T-helper 2 cell treated with Interferon-gamma antibody and Interleukin-4, amounts not matched to agents 100 ng/mL and 5 ng/mL, for 36 hours (primary cell): Measurements from ENCODE around the gene HSF4. TPM values are rescaled to one million over a fixed set of nuclear protein-coding genes. Genes with fewer than 3 reads are reported as not detected.

Experiments
- intact Hi-C: fragments of 100-400 bp; cut with micrococcal nuclease; formaldehyde crosslinking; loops from one replicate; pipeline ENCODE4 v1.15.1; 2023
- total RNA-seq: library from RNA; stranded (reverse); gene quantifications from 2 replicates; pipeline ENCODE4 v1.2.3, GENCODE V29; 2022

HSF4 gene
- total RNA-seq, 1 donor from 2014 or later: 43.9 TPM

DNA sequence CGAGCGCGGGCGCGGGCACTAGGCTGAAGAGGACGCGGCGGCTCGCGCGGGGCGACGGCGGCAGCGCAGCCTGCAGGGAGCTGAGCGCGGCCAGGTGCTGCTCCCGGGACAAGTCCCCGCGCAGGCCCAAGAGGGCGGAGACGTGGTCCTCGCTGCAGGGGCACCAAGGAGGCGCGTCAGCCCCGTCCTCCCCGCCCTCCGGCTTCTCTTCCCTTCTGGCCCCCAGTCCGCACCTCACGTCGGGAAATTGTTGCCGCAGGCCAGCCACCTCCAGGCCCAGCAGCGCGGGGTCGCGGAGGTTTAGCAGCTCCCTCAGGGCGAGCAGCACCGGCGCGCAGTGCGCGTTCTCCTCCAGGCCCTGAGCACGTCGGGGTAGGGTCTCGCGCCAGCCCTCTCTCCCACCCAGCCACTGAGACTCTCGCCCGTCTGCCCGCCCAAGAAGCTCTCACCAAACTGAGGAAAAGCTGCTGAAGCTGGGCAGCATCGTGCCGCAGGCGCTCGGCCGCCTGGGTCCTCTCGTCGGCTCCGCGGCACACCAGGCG is 20.0 kb downstream of the HSF4 start:
- intact Hi-C loops: loop anchor here (2.0 kb wide), 3 partner anchors 42 to 238 kb away; partner anchors contain the start of genes FHOD1 and TMEM208

DNA sequence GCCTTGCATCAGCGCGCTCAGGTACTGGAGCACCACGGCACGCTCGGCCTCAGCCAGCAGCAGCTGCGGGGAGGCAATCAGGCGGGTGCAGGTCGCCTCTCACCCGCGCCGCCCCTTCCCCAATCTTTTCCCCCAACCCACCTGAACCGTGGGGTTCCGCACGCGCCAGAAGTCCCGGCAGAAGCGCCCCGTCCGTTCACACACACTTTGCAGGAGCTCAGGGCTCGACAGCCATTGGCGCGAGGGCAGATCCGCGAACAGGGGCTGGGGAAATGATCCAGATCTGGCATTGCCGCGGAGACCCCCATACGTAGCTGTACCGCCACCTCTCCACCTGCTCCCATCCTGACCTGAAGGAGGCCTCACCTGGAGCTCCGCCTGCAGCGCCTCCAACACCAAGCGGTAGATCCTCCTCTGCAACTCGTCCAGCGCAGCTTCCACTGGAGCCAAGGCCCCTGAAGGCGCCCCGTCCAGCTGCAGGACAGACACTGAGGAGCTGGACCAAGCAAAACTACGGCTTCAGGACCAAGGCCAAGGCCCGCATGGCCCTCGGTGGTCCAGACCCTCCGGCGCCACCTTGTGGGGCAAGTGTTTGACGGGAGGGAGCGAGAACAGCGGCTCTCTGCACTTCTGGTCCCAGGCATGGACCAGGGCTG is 20.6 kb downstream of the HSF4 start:
- intact Hi-C loops: loop anchor here (1.0 to 2.0 kb wide), 6 partner anchors 42 to 238 kb away; partner anchors contain the start of genes FHOD1 and TMEM208

DNA sequence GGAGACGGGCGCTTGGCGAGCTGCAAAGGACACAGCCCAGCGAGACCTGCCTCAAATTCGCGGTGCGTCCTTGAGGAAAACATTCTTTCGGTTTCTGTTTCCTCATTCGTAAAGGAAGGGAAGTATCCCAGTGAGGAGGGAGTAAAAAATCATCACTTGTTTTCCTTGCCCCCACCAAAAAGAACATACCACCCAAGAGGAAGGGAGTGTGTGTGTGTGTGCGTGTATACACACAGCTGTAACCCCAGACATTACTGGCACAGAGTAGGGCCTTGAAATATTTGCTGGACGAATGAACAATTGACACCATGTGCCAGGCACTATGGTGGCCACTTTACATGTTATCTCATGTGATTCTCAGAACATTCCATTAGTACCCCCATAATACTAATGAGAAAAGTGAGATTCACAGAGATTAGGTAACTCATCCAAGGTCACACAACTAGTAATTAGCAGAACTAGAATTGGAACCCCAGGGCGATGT is 21.1 kb downstream of the HSF4 start:
- intact Hi-C loops: loop anchor here (1.0 to 2.0 kb wide), 6 partner anchors 41 to 239 kb away; partner anchors contain the start of genes FHOD1 and TMEM208

DNA sequence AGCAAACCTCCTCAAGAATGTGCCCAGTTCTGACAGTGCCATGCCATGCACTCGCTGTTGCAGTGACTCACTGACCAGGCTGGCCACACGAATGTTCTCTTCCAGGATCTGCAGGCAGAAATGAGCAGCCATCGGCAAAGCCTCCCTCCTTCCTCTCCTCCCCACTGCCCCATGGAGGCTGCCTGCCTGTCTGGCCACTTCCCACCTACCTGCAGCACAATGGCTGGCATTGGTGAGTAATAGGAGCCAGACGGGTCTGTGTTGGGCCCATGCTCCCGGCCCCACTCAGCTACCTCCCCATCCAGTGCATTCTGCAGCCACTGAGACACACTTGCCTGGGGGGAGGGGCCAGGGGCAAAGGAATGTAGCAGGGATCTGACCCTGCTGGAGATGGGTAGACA is 22.0 kb downstream of the HSF4 start:
- intact Hi-C loops: no loop called here

DNA sequence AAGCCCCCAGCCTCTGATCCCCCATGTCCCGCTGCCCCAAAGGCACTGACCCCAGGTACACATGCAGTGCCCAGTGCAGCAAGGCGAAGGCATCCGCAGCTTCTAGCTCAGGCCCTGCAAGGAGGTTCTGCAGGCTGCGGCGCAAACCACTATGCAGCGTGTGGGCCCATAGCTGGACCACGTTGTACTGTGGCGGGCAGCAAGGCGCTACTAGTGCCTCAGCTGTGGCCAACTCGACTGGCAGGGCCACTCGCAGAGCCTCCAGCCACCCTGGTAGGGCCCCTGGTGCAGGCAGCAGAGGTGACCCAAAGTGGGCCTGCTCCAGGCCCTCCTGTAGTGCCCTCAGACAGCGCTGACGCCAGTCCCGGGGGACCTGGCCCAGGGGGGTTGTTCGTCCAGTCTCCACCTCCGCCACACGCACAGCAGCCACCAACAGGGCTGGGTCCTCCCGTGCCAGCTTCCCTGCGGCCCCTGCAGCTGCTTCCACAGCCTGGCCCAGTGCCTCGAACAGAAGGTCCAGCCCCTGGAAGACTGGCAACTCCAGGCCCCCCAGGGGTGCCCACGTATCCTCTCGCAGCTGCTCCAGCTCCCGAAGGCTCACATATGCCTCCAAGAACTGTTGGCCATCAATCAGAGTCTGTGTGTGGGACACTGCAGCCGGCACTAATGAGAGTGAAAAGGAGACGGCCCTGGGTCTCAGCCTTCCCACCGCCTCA is 22.8 kb downstream of the HSF4 start:
- intact Hi-C loops: no loop called here

DNA sequence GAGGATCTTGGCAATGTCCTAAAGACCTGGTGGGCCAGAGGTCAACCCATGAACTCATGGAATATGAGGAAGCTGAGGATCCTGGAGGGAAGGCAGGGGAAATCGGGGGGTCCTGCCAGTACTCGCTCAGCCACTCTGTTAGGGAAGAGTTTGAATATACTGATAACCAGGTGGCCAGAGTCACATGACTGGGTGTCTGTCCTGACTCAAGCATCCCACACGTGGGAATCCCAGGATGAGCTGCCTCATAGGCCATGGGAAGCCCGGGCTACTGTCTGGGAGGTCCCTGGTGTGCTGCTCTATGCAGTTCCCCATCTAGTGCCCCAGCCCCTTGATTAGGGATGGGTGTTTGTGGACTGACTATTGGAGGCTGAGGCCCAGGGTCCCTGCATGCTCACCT is 23.8 kb downstream of the HSF4 start:
- intact Hi-C loops: no loop called here

DNA sequence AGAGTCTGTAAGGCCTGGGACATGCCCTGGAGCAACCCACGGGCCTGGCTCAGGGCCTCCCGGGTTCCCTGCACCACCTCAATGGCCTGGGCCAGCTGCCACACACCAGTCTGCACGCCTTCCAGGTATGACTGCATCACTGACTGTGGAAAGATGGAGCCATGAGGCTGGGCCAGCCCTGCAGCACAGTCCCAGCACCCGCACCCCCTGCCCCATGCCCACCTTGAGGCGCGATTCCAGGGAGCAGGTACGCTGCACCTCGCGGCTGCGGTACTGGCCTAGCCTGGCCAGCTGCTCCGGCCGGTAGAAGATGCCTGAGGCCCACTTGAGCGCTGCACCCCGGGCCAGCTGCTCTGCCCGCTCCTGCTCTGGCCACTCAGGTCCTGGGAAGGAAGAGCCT is 24.3 kb downstream of the HSF4 start:
- intact Hi-C loops: no loop called here

DNA sequence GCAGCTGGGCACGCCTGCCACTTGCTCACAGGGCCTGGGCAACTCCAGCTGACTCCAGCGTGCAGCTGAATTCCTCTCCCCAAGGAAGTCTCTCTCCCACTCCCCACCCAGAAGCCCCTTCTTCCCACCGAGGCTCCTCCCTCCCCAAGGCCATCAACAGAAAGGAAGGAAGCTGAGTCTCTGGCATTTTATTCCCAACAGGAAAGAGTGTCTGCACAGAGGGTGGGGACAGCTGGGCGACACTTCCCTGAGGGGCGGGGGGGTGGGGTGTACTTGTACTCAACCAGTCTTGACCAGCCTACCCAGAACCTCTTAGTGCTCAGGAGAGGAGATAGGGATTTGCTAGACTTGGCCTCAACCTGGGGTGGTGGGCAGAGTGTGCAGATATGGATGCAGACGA is 25.5 kb downstream of the HSF4 start, which contains the start of gene EXOC3L1:
Gene EXOC3L1, minus strand, starts transcription at position 96 of the 400 bp plus-strand sequence. CDS start 460 bp downstream, outside the sequence.
- intact Hi-C loops: no loop called here

DNA sequence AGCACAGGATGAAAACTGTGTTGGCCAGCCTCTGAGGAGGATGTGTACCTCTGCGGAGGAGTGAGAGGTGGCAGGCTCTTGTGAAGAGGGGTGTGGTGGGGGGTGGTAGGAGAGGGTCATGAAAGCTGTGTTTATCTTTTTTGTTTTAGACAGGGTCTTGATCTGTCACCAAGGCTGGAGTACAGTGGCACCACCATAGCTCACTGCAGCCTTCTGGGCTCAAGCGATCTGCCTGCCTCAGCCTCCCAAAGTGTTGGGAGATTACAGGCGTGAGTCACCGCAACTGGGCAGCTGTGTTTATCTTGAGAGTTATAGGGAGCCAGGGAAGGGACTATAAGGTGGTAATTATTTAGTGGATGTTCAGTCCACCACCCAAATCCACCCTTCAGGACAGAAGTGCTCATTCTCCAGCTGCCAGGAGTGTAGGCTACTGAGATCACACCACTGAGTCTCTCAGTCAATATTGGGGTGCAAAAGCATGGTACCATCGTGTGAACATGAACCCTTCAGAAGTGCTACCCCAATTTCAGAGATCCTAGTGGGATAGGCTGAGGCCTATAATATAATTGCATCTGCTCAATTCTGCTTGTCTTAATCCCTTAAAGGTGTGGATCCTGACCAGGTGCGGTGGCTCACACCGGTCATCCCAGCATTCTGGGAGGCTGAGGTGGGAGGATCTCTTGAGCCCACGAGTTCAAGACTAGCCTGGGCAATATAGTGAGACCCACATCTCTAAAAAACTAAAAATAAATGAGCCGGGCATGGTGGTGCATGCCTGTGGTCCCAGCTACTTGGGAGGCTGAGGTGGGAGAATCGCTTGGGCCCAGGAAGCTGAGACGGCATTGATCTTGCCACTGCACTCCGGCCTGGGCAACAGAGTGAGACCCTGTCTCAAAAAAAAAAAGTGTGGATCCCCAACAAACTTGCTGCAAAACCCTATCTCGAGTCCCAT is 26.2 kb downstream of the HSF4 start:
- intact Hi-C loops: no loop called here

DNA sequence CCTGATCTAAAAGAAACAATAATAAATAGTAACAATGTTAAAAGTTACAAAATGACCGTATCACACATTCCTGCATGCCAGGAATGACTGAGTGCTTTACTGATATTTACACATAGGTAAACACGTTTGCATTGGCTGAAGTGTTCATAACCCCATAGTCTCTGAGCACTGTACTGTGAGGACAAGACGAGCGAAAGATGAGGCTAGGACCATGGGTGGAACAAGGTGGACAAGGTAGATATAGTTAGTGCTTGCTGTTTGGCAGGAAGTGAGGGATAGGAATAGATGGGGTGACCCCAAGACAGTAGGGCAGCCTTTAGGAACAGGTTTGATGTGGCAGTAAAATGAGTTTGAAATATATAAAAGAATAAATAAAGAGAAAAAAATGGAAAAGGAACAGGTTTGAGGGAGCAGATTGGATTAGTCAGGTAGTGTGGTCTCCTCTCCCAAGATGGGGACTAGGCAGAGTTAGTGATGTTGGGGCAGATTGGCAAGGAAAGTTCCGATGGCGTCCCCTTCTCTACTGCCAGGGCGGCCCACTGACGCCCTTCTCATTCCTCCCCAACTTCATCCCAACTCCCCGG is 27.0 kb downstream of the HSF4 start:
- intact Hi-C loops: no loop called here

DNA sequence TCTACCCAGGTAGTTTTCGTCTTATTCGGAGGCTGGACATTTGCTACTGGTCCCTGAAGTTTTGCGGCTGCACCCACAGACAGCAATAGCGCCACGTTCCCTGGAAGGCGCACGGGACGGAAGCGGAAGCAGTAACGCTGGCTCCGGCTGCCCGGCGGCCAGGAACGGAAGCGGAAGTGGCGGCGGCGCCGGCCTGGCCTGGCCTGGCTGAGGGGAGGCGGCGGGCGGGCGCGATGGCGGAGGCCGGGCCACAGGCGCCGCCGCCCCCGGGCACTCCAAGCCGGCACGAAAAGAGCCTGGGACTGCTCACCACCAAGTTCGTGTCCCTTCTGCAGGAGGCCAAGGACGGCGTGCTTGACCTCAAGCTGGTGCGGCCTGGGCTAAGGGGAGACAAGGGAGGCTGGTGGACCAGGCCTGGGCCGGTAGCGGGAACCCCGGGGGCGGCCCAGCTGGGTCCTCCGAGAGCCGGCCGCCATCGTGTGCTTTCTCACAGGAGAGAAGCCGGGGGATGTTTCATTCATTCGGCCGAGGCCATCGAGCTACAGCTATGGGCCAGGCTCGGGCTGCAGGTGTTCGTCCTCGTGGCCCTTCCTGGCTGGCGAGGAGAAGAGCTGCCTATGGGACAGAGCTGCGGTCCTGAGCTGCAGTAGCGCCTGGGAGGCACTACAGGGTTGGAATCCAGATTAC is 27.6 kb downstream of the HSF4 start, which contains the start of gene E2F4:
Gene E2F4, plus strand, starts transcription at position 161 of the 687 bp plus-strand sequence. Its CDS starts 73 bp downstream, at position 234.
- intact Hi-C loops: loop anchor here (1.0 to 2.0 kb wide), 2 partner anchors 35 to 52 kb away; partner anchors contain the start of gene TMEM208

DNA sequence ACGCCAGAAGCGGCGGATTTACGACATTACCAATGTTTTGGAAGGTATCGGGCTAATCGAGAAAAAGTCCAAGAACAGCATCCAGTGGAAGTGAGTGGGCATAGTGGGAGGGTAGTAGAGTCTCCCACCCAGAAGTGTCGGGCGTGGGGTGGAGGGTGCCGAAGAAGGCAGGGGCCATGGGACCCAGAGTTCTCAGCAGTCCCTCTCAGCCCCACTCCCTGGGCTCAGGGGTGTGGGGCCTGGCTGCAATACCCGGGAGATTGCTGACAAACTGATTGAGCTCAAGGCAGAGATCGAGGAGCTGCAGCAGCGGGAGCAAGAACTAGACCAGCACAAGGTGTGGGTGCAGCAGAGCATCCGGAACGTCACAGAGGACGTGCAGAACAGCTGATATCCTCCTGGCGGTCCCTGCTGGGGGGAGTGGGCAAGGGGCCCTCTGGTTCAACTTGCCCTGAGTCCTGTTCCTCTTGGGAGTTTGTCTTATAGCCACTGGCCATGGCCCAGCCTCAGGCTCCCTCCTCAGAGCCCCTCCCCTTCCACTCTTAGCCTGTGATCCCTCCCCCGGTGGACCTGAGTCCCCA is 28.3 kb downstream of the HSF4 start:
- intact Hi-C loops: loop anchor here (1.0 to 2.0 kb wide), 2 partner anchors 34 to 51 kb away; partner anchors contain the start of gene TMEM208

DNA sequence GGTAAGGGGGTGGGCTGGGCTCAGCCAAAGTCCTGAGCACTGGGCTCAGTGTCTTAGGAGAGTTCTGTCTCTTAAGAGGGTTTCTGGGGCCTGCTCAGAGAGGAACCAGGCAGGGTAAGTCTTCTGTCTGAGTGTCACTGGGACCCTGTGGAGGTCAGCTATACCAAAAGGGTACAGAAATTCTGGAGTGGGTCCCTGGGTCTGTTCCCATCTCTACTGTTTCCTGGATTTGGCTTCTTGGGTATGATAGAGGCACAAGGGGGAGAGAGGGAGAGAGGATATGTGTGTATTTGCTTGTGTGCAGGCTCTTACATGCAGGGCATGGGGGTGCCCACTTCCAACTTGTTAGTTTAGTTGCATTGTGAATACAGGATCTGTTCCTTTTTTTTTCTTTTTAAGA is 29.0 kb downstream of the HSF4 start:
- intact Hi-C loops: loop anchor here (2.0 kb wide), 1 partner anchor 33 kb away; the partner anchor contains the start of gene TMEM208

DNA sequence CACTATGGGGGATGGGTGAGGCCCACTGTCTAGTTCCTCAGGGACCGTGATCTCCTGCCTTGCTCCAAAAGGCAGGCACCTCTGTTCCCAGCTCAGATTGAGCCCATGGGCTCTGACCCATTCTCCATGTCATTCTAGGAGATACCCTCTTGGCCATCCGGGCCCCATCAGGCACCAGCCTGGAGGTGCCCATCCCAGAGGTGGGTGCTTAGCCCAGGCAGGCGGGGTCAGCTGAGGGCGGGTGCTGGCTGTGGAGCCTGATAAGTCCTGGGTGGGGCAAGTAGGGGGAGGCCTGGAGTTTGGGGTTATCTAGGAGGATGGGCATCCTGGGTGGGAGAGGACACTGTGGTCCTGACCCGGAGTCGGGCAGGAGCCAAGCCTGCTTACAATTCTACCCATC is 29.7 kb downstream of the HSF4 start:
- intact Hi-C loops: no loop called here

DNA sequence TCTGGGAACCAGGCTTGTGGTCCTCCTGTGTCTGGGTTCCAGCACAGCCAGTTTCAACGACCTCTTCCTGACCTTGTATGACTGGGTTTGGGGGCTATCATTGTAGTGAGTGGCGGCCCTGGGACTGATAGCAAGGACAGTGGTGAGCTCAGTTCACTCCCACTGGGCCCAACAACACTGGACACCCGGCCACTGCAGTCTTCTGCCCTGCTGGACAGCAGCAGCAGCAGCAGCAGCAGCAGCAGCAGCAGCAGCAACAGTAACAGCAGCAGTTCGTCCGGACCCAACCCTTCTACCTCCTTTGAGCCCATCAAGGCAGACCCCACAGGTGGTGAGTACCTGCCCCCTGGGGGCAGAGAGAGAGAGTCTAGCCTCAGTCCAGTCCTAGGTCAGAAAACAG is 31.1 kb downstream of the HSF4 start:
- intact Hi-C loops: no loop called here

DNA sequence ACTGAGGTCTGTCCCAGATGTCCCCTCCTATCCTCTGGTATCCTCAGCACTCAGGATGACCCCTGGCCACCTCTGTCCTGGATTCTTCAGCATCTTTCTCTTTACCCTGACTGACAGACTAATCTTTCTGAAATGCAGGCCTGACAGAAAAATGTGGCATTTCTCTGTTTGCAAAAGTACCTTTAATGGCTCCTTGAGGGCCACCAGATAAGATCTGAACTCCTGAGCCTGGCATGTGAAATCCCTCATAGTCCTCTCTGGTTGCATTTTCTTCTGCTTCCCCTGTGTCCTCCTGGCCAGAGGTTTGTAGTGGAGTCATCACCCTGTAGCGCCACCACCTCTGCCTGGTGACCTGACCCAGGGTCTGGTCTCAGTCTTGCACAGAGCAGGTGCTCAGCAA is 32.3 kb downstream of the HSF4 start:
- intact Hi-C loops: no loop called here

DNA sequence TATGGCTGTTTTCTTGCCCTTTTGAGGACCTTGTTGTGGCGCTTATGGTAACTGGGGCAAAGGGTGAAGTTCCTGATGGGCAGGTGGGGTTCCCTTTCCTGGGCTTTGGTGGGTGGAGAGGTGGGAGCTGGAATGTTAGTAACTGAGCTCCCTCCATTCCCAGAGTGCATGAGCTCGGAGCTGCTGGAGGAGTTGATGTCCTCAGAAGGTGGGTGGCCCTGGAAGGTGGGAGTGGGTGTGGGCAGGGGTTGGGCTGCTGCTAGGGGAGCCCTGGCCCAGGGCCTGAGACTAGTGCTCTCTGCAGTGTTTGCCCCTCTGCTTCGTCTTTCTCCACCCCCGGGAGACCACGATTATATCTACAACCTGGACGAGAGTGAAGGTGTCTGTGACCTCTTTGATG is 33.2 kb downstream of the HSF4 start:
- intact Hi-C loops: no loop called here

DNA sequence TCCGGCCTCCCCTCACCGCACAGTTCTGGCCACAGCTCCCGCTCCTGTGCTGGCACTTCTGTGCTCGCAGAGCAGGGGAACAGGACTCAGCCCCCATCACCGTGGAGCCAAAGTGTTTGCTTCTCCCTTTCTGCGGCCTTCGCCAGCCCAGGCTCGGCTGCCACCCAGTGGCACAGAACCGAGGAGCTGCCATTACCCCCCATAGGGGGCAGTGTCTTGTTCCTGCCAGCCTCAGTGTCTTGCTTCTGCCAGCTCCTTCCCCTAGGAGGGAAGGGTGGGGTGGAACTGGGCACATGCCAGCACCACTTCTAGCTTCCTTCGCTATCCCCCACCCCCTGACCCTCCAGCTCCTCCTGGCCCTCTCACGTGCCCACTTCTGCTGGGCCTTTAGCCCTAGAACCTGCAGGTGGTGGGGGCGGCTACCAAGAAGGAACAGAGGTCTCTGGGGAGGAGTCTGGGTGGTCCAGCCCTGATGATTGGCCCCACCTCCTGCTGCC is 33.7 kb downstream of the HSF4 start:
- intact Hi-C loops: no loop called here
